Trophoblast cell (in vitro differentiated cells and primary cell): ENCODE measurements around the gene CKM.
"Not testable (repeated sequence)": the region's sequence is repeated elsewhere in the genome, so short reads cannot be mapped to it uniquely, and the experiment has no call there.

Experiments used
- DNase-seq, 2 donors: peaks; one replicate each; pipeline ENCODE4 v3.0.0-alpha.2; 2016
- H2AFZ ChIP-seq: 2 replicates; pipeline ENCODE4 v1.6.1; 2013; ENCODE audit warnings: low read length, moderate library complexity, mild to moderate bottlenecking; ENCODE audit not compliant: insufficient read depth, poor library complexity
- H2AK5ac ChIP-seq: 2 replicates; pipeline ENCODE4 v1.6.1; 2013; ENCODE audit warnings: mild to moderate bottlenecking, low read length
- H2BK120ac ChIP-seq: 2 replicates; pipeline ENCODE4 v1.6.1; 2013; ENCODE audit warnings: low read length, mild to moderate bottlenecking, moderate library complexity; ENCODE audit not compliant: insufficient read depth, poor library complexity
- H2BK12ac ChIP-seq: 2 replicates; pipeline ENCODE4 v1.6.1; 2013; ENCODE audit warnings: mild to moderate bottlenecking, low read length, moderate library complexity
- H2BK5ac ChIP-seq: 2 replicates; pipeline ENCODE4 v1.6.1; 2013; ENCODE audit warnings: low read length, low read depth, moderate library complexity, mild to moderate bottlenecking; ENCODE audit not compliant: poor library complexity
- H3K14ac ChIP-seq: 2 replicates; pipeline ENCODE4 v1.6.1; 2013; ENCODE audit warnings: mild to moderate bottlenecking, low read length
- H3K18ac ChIP-seq: 2 replicates; pipeline ENCODE4 v1.6.1; 2013; ENCODE audit warnings: mild to moderate bottlenecking, low read length
- H3K23ac ChIP-seq: 2 replicates; pipeline ENCODE4 v1.6.1; 2013; ENCODE audit warnings: low read length
- H3K27ac ChIP-seq: 2 replicates; pipeline ENCODE4 v1.5.1; 2013; ENCODE audit warnings: low read depth, mild to moderate bottlenecking, inconsistent platforms, low read length, moderate library complexity
- H3K27me3 ChIP-seq: 2 replicates; pipeline ENCODE4 v1.6.1; 2013; ENCODE audit warnings: inconsistent platforms, mild to moderate bottlenecking, low read length, moderate library complexity; ENCODE audit not compliant: insufficient read depth
- H3K36me3 ChIP-seq, 2 experiments: 1 replicate in 1 of 2; 2 replicates in 1 of 2; pipeline ENCODE4 v1.6.1; 2013; ENCODE audit warnings: low read length in 2 of 2, mild to moderate bottlenecking in 2 of 2, moderate library complexity in 1 of 2; ENCODE audit not compliant: insufficient read depth in 2 of 2, control insufficient read depth in 1 of 2
- H3K4ac ChIP-seq: 2 replicates; pipeline ENCODE4 v1.6.1; 2013; ENCODE audit warnings: low read depth, mild to moderate bottlenecking, low read length, moderate library complexity
- H3K4me1 ChIP-seq, 2 experiments: 1 replicate in 1 of 2; 2 replicates in 1 of 2; pipeline ENCODE4 v1.6.1; 2013; ENCODE audit warnings: low read length in 2 of 2, mild to moderate bottlenecking in 2 of 2, moderate library complexity in 1 of 2; ENCODE audit not compliant: insufficient read depth in 2 of 2, control insufficient read depth in 1 of 2
- H3K4me2 ChIP-seq: 2 replicates; pipeline ENCODE4 v1.6.1; 2013; ENCODE audit warnings: inconsistent platforms, mild to moderate bottlenecking, low read length, moderate library complexity
- H3K4me3 ChIP-seq: 2 replicates; pipeline ENCODE4 v1.5.1; 2013; ENCODE audit warnings: mild to moderate bottlenecking, low read depth, low read length, inconsistent platforms
- H3K79me1 ChIP-seq: one replicate; pipeline ENCODE4 v1.6.1; 2013; ENCODE audit warnings: low read length
- H3K79me2 ChIP-seq: 2 replicates; pipeline ENCODE4 v1.6.1; 2013; ENCODE audit warnings: low read length, mild to moderate bottlenecking; ENCODE audit not compliant: control insufficient read depth, insufficient read depth, poor library complexity
- H3K9ac ChIP-seq: 2 replicates; pipeline ENCODE4 v1.6.1; 2013; ENCODE audit warnings: mild to moderate bottlenecking, low read length
- H3K9me3 ChIP-seq: 2 replicates; pipeline ENCODE4 v1.6.1; 2013; ENCODE audit warnings: low read depth, mild to moderate bottlenecking, control low read depth, inconsistent platforms, low read length; ENCODE audit not compliant: insufficient read depth
- H4K12ac ChIP-seq: 2 replicates; pipeline ENCODE4 v1.6.1; 2013; ENCODE audit warnings: low read depth, mild to moderate bottlenecking, low read length, moderate library complexity
- H4K8ac ChIP-seq: 2 replicates; pipeline ENCODE4 v1.6.1; 2013; ENCODE audit warnings: low read depth, mild to moderate bottlenecking, low read length, moderate library complexity
- H4K91ac ChIP-seq: one replicate; pipeline ENCODE4 v1.6.1; 2013; ENCODE audit warnings: low read depth, mild to moderate bottlenecking, low read length, moderate library complexity
- WGBS: extraction: QIAGEN DNeasy Blood & Tissue Kit; methylation state at CpG from one replicate; pipeline ENCODE4 v1.1.7; 2013; ENCODE audit warnings: missing lambda C conversion rate; ENCODE audit not compliant: insufficient read length, insufficient coverage; ENCODE audit errors: extremely low coverage; 5-methylcytosine and 5-hydroxymethylcytosine counted together

Gene CKM

DNA sequence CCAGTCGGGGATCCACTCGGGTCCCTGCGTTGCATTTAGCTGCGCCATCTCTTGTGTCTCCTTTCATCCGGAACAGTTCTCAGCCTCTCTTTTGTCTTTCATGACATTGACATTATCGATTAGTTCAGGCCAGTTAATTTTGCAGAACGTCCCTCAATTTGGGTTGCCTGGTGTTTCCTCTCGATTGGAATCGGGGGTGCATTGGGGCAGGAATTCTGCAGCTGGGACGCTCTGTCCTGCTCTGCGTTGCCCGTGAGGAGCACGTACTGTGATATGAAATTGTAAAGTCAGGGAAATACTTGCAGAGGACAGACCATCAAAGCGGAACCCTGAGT is 49.2 kb downstream of the CKM start:
- no peak overlapping the region for H2BK12ac ChIP-seq
- no peaks in the 10 kb centered on the region for H3K9me3 ChIP-seq
- no peak overlapping the region for H2AFZ ChIP-seq
- no peak overlapping the region for H3K23ac ChIP-seq
- H3K4me2 ChIP-seq = no peak overlapping the region
- H3K4me3 ChIP-seq = no peak overlapping the region
- no peak overlapping the region for H3K18ac ChIP-seq
- H3K36me3 ChIP-seq = peaks cover 41 to 51% of the 10 kb centered on the region in 2 experiments
- DNase-seq = no peak
- H3K79me1 ChIP-seq = no peaks in the 10 kb centered on the region
- no peak overlapping the region for H3K9ac ChIP-seq
- H4K12ac ChIP-seq = no peak overlapping the region
- H3K27me3 ChIP-seq = no peaks in the 10 kb centered on the region
- no peaks in the 10 kb centered on the region for H3K4me1 ChIP-seq
- no peak overlapping the region for H4K91ac ChIP-seq
- H2BK5ac ChIP-seq = no peak overlapping the region
- H3K79me2 ChIP-seq = no peaks in the 10 kb centered on the region
- no CpG with 5 or more reads among the region's 14 CpGs for WGBS
- H3K27ac ChIP-seq = no peak overlapping the region
- no peak overlapping the region for H2AK5ac ChIP-seq
- no peak overlapping the region for H4K8ac ChIP-seq
- no peak overlapping the region for H2BK120ac ChIP-seq
- no peak overlapping the region for H3K14ac ChIP-seq
- H3K4ac ChIP-seq = no peak overlapping the region

DNA sequence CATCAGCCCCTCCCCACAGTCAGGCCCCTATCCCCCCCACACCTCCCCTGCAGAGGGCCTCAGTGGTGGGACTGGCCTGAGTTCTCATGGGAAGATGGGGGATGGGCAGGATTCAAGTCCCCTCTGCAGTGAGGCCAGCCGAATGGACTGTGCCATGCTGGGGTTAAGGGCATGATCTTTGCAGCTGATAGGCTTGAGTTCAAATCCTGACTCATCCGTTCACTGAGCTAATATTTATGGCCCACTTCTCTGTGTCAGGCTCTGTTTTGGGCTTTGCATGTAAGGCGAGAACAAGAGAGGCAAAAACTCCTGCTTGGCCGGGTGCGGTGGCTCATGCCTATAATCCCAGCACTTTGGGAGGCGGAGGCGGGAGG is 51.0 kb downstream of the CKM start:
- WGBS = no CpG with 5 or more reads among the region's 7 CpGs
- H3K27ac ChIP-seq = no peak overlapping the region
- H3K9me3 ChIP-seq = no peaks in the 10 kb centered on the region

DNA sequence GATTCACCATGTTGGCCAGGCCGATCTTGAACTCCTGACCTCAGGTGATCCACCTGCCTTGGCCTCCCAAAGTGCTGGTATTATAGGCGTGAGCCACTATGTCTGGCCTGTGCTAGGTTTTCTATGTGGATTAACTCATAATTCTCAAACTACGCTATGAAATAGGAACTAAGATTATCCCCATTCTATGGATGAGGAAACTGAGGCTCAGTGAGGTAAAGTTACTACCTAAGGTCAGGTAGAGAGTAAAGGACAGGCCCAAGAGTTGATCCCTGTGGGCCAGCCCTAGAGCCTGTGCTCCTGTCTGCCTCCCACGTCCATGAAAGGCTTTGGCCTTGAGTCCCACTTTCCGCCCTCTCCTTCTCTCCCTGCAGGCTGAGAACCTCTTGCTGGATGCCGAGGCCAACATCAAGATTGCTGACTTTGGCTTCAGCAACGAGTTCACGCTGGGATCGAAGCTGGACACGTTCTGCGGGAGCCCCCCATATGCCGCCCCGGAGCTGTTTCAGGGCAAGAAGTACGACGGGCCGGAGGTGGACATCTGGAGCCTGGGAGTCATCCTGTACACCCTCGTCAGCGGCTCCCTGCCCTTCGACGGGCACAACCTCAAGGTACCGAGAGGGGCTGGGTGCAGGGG is 51.5 kb downstream of the CKM start:
- no peaks in the 10 kb centered on the region for H3K4me1 ChIP-seq
- H4K8ac ChIP-seq = no peak overlapping the region
- H3K27me3 ChIP-seq = no peaks in the 10 kb centered on the region
- no peak overlapping the region for H3K14ac ChIP-seq
- H4K12ac ChIP-seq = no peak overlapping the region
- H2AK5ac ChIP-seq = no peak overlapping the region
- H3K4ac ChIP-seq = no peak overlapping the region
- no peak overlapping the region for H3K4me3 ChIP-seq
- H4K91ac ChIP-seq = no peak overlapping the region
- no peak overlapping the region for H2AFZ ChIP-seq
- H3K36me3 ChIP-seq = peaks cover 44 to 55% of the 10 kb centered on the region in 2 experiments
- no peak overlapping the region for H2BK5ac ChIP-seq
- WGBS = no CpG with 5 or more reads among the region's 21 CpGs
- H3K27ac ChIP-seq = no peak overlapping the region
- no peaks in the 10 kb centered on the region for H3K9me3 ChIP-seq
- no peak overlapping the region for H3K23ac ChIP-seq
- H2BK120ac ChIP-seq = no peak overlapping the region
- H3K18ac ChIP-seq = no peak overlapping the region
- no peaks in the 10 kb centered on the region for H3K79me2 ChIP-seq
- no peak overlapping the region for H3K4me2 ChIP-seq
- H3K9ac ChIP-seq = no peak overlapping the region
- no peak for DNase-seq
- no peaks in the 10 kb centered on the region for H3K79me1 ChIP-seq
- H2BK12ac ChIP-seq = no peak overlapping the region

More for the DNA sequence above, 51.0 kb downstream of the CKM start:
- H4K12ac ChIP-seq = no peak overlapping the region
- no peak overlapping the region for H3K4me2 ChIP-seq
- H3K4me3 ChIP-seq = no peak overlapping the region
- no peak overlapping the region for H4K91ac ChIP-seq
- no peak overlapping the region for H2BK12ac ChIP-seq
- H3K14ac ChIP-seq = no peak overlapping the region
- DNase-seq = no peak
- no peak overlapping the region for H3K4ac ChIP-seq
- H3K27me3 ChIP-seq = no peaks in the 10 kb centered on the region
- no peak overlapping the region for H2AFZ ChIP-seq
- no peak overlapping the region for H2BK120ac ChIP-seq
- no peak overlapping the region for H2AK5ac ChIP-seq
- H3K9ac ChIP-seq = no peak overlapping the region
- no peaks in the 10 kb centered on the region for H3K79me1 ChIP-seq
- no peak overlapping the region for H4K8ac ChIP-seq
- no peak overlapping the region for H2BK5ac ChIP-seq
- no peak overlapping the region for H3K18ac ChIP-seq
- no peak overlapping the region for H3K23ac ChIP-seq
- no peaks in the 10 kb centered on the region for H3K4me1 ChIP-seq
- peaks cover 42 to 53% of the 10 kb centered on the region in 2 experiments for H3K36me3 ChIP-seq
- no peaks in the 10 kb centered on the region for H3K79me2 ChIP-seq

DNA sequence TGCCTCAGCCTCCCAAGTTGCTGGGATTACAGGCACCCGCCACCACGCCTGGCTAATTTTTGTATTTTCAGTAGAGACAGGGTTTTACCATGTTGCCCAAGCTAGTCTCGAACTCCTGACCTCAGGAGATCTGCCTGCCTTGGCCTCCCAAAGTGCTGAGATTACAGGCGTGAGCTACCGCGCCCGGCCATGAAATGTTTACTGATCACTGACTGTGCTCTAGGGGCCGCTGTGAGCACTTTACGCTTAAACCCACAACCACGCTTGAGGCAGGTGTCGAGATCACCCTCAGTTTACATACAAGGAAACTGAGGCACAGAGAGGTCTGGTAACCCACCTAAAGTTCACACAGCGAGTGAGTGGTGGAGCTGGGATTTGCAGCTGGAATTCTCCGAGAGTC is 52.7 kb downstream of the CKM start:
- DNase-seq, H2BK120ac ChIP-seq, H3K27ac ChIP-seq, H2AK5ac ChIP-seq, H2BK12ac ChIP-seq, H3K14ac ChIP-seq, H3K4me1 ChIP-seq, H3K27me3 ChIP-seq, H3K18ac ChIP-seq, H3K9me3 ChIP-seq, H4K8ac ChIP-seq, H3K79me1 ChIP-seq, H2BK5ac ChIP-seq, H4K12ac ChIP-seq, H4K91ac ChIP-seq, H3K4ac ChIP-seq, H3K4me3 ChIP-seq, H3K4me2 ChIP-seq, H3K23ac ChIP-seq, H3K79me2 ChIP-seq, H2AFZ ChIP-seq: not testable (repeated sequence)
- no CpG with 5 or more reads among the region's 13 CpGs for WGBS
- H3K36me3 ChIP-seq = peaks cover 46 to 59% of the 10 kb centered on the region in 2 experiments
- peak overlapping the region; percentile 25 for H3K9ac ChIP-seq
